Tibial nerve (tissue), 4 donors: ENCODE data around the gene SBSN.

Source experiments
- CTCF ChIP-seq, 5 experiments: fragments of 200-600 bp in 3 of 5; fragments of 450-650 bp in 2 of 5; sonication (generic) in 3 of 5; IDR thresholded peaks; one replicate each; pipeline ENCODE4 v1.5.1; 2016 to 2019; ENCODE audit warnings: antibody characterized with exemption in 5 of 5, mild to moderate bottlenecking in 3 of 5, moderate library complexity in 2 of 5
- EP300 ChIP-seq, 2 donors: sonication (generic); formaldehyde crosslinking; IDR thresholded peaks; one replicate each; pipeline ENCODE4 v1.6.1; 2017; ENCODE audit warnings: antibody characterized with exemption in 2 of 2, mild to moderate bottlenecking in 1 of 2
- POLR2A ChIP-seq, 2 donors: fragments of 450-650 bp; IDR thresholded peaks; one replicate each; pipeline ENCODE4 v1.6.1; 2017; ENCODE audit warnings: antibody characterized with exemption in 2 of 2, mild to moderate bottlenecking in 2 of 2, moderate library complexity in 2 of 2

- TF ChIP-seq CTCF (IDR thresholded peaks at IDR 0.05) (no peak), POLR2A (IDR thresholded peaks at IDR 0.05) (no peak), EP300 (IDR thresholded peaks at IDR 0.05) (no peak)
Observed at GRCh38 chr19:35540356-35540927, 12.3 kb upstream of the SBSN start.
